MG63 (cell line): ENCODE measurements around the gene ATAD3A. TPM values are rescaled to one million over a fixed set of nuclear protein-coding genes. Genes with fewer than 3 reads are reported as not detected.
"Not testable (repeated sequence)": the region's sequence is repeated elsewhere in the genome, so short reads cannot be mapped to it uniquely, and the experiment has no call there.

Experiments used
- DNase-seq: peaks from one replicate; pipeline ENCODE4 v3.0.0-alpha.2; 2020
- H3K27me3 ChIP-seq: fragments of 250-450 bp; sonication (Bioruptor Pico); 2 replicates; pipeline ENCODE4 v1.5.1; 2020; ENCODE audit warnings: mild to moderate bottlenecking, moderate library complexity
- H3K36me3 ChIP-seq: fragments of 250-450 bp; sonication (Bioruptor Pico); 2 replicates; pipeline ENCODE4 v1.5.1; 2020; ENCODE audit warnings: mild to moderate bottlenecking, moderate library complexity
- H3K4me3 ChIP-seq: fragments of 250-450 bp; sonication (Bioruptor Pico); 2 replicates; pipeline ENCODE4 v1.5.1; 2020; ENCODE audit warnings: mild to moderate bottlenecking, moderate library complexity
- H3K9me3 ChIP-seq: fragments of 250-450 bp; sonication (Bioruptor Pico); 2 replicates; pipeline ENCODE4 v1.5.1; 2020; ENCODE audit warnings: mild to moderate bottlenecking, moderate library complexity
- total RNA-seq: library from RNA; depleted of rRNA; stranded (reverse); fragments of >200 nt; shearing (Covaris generic); gene quantifications from 2 replicates; pipeline ENCODE4 v1.2.3, GENCODE V29; 2014; ENCODE audit warnings: low replicate concordance

The ATAD3A gene
- total RNA-seq, 1 experiment from 2014 or later, result 74.6 TPM

DNA sequence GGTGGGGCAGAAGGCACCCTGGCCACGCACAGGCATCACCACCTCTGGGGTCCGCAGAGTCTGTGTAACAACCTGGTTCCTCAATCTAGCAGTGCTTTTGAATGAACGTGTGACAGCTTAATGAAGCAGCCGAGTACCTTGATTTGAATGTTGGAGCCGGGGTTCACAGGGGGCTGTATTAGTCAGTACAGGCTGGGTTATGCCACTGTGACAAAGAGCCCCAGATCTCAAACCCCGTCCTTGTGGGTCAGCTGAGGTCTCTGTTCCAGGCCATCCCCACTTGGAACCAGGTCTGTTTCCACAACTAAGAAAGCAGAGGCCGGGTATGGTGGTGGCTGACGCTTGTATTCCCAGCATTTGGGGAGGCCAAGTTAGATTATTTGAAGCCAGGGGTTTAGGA lies 18.0 kb downstream of the ATAD3A start:
- H3K9me3 ChIP-seq, result peaks cover 4% of the 10 kb centered on the region; the same call in 1 of the 2 replicates
- no peak overlapping the region for H3K4me3 ChIP-seq
- H3K36me3 ChIP-seq, result peaks cover 50% of the 10 kb centered on the region
- no peak for DNase-seq
- H3K27me3 ChIP-seq, result no peaks in the 10 kb centered on the region

DNA sequence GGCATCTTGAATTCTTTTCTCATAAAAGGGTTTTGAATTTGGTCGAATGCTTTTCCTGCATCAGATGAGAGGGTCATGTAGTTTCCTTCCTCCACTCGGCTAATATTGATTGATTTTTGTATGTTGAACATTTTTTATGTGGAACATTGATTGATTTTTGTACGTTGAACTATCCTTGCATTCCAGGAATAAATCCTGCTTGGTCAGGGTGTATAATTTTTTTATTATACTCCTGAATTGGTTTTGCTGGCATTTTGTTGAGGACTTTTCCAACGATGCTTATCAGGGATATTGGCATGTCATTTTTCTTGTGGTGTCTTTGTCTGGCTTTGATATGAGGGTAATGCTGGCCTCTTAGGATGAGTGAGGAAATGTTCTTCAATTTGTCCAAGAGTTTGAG lies 20.0 kb downstream of the ATAD3A start:
- no peaks in the 10 kb centered on the region for H3K27me3 ChIP-seq
- peaks cover 4% of the 10 kb centered on the region; the same call in 1 of the 2 replicates for H3K9me3 ChIP-seq
- H3K4me3 ChIP-seq, result no peak overlapping the region
- peaks cover 43% of the 10 kb centered on the region for H3K36me3 ChIP-seq
- no peak for DNase-seq

DNA sequence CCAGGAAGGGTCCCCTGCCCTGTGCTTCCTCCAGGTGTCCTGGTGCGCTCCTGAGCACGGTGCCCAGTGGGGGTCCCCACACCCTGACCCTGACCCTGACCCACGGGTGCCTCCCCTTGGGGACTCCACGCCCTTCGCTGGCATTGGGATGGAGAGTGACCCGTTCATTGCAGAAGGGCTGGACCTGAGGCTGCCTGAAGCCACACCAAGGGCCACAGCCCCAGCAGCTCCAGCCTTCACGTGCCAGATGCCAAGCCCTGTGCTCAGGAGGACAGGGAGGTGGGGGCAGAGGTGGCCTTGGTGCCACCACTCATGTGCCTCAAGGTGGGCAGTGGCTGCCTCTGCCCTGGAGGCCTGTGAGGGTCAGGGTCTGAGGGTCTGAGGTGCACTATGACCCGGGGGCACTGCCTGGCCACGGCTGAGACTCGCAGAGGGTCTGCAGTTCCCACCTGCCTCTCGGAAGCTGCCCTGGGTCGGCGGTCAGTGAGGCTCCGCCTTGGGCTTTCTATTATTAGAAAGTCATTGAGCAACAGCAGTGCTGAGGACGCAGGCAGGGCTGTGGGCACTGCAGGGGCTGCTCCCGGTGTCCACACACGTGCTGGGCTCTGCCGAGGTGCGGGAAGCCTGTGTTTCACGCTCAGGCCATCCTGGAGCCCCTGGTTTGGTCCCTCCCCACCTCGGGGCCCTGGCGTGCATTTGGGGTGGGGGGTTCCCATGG lies 21.4 kb downstream of the ATAD3A start:
- not testable (repeated sequence) for DNase-seq, H3K9me3 ChIP-seq, H3K27me3 ChIP-seq, H3K4me3 ChIP-seq
- H3K36me3 ChIP-seq, result peaks cover 40% of the 10 kb centered on the region

GRCh38 chr1:1533894-1534291 lies 21.9 kb downstream of the ATAD3A start:
- H3K4me3 ChIP-seq, H3K27me3 ChIP-seq, H3K9me3 ChIP-seq, DNase-seq: not testable (repeated sequence)
- H3K36me3 ChIP-seq, result peaks cover 34% of the 10 kb centered on the region

- H3K9me3 ChIP-seq, result peaks cover 4% of the 10 kb centered on the region; the same call in 1 of the 2 replicates
- DNase-seq, result no peak
These were observed 22.6 kb downstream of the ATAD3A start for GRCh38 chr1:1534401-1535154.

DNA sequence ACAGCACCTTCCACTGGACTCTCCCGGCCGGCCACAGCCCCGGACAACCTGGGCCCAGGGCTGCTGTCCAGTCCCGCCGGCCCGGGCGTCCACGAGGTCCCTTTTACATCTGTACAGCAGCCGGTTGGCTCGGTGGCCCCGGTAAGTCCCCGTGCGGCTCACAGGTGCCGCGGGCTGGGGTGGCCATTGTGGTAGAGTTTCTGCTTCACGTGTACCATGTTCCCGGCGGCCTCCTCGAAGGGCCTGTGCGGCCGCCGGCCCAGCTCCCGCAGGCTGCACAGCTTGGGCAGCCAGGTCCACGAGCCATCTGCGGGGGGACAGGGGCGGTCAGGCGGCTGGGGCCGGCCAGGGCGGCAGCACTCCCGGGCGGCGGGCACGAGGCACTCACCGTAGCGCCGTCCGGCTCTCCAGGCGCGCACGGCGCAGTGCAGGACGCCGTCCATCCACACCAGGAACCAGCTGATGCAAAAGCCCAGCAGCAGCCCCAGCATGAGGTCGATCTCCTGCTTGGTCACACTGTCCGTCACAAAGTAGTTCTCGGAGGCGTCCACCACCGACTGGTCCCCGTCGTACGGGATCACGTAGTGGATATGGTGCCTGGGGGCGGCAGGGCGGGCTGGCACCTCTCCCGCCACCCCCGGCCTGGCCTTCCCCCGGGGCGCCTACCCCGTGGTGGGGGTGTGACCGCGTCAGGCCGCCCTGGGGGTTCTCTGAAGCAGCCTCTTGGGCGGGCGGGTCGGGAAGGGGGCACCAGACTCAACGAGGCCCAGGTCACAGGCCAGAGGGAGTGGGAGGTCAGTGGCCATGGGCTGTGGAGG lies 23.4 kb downstream of the ATAD3A start:
- H3K27me3 ChIP-seq, result no peaks in the 10 kb centered on the region
- H3K4me3 ChIP-seq, result no peak overlapping the region
- H3K36me3 ChIP-seq, result peaks cover 21% of the 10 kb centered on the region
- peaks cover 4% of the 10 kb centered on the region; the same call in 1 of the 2 replicates for H3K9me3 ChIP-seq
- DNase-seq, result no peak

More at GRCh38 chr1:1534401-1535154, 22.6 kb downstream of the ATAD3A start:
- no peak overlapping the region for H3K4me3 ChIP-seq
- H3K27me3 ChIP-seq, result no peaks in the 10 kb centered on the region
- peaks cover 30% of the 10 kb centered on the region for H3K36me3 ChIP-seq

DNA sequence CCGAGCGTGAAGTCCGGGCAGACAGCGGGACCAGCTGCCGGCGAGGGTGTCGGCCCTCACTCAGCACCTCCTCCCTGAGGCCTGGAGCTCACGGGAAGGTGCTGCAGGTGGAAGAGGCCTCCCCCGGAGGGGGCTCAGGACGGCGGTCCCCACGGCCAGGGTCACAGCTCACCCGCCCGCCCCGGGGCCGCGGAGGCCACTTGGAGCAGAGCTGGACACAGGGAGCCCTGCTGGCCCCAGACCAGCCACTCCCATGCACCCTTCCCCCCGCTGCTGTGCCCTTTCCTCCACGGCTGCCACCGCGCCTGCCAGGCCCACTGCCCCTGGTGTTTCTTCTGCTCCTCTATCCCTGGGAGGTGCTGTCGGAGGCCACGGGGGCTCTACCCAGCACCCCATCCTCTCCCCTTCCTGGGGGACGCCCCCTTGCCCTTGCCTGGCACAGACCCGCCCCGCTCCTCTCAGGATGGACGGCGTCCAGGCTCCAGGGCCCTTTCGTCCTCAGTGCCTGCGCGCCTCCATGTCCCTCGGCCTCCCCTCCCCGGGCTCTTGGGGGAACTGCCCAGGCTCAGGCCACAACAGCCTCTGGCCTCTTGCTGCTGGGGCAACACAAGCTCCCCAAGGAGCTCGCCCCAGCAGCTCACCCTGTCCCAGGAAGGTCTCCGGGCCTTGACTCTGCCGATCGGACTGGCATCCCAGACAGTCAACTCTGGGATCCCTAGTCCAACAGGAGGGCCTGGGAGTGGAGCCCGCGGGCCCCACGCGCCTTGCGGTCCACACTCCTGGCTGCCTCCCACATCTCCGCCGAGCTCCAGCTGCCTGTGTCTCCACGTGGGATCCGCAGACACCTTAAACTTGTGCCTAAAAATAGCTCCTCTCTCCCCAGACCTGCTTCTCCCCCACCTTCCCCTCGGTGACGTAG lies 24.3 kb downstream of the ATAD3A start:
- Histone ChIP-seq H3K4me3 (no peak overlapping the region), H3K36me3 (peaks cover 20% of the 10 kb centered on the region), H3K9me3 (peaks cover 4% of the 10 kb centered on the region; the same call in 1 of the 2 replicates), H3K27me3 (no peaks in the 10 kb centered on the region)
- no peak for DNase-seq

DNA sequence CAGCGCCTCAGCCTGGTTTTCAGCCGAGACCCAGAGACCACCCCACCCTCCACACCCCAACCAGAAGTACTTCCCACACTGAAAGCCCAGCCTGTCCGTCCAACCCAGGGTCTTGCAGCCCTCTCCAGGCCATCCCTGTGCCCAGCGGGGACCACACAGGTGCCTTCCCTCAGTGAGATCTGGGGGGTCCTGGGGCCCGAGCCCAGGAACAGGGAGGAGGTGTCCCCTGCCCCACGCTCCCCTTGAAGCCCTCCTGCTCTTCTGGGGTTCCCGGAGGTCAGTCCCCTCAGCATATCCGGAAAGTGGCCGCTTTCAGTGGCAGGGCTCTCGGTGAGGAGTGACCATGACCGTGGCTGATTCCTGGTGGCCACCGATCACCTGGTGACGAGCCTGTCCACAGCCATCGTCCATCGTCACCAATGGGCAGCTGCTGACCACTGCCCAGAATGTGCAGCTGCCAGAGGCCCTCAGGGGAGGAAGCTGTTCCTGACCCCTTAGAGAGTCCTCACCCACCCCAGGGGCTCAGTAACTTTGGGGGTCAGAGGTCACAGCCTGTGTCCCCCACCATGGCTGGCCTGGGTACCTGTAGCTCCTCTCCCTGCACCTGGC lies 25.1 kb downstream of the ATAD3A start:
- Histone ChIP-seq H3K9me3 (no peaks in the 10 kb centered on the region), H3K27me3 (no peaks in the 10 kb centered on the region), H3K36me3 (peaks cover 19% of the 10 kb centered on the region), H3K4me3 (no peak overlapping the region)
- no peak for DNase-seq

- H3K36me3 ChIP-seq, result peaks cover 18% of the 10 kb centered on the region
- no peaks in the 10 kb centered on the region for H3K27me3 ChIP-seq
- no peak for DNase-seq
- no peaks in the 10 kb centered on the region for H3K9me3 ChIP-seq
- H3K4me3 ChIP-seq, result no peak overlapping the region
These were observed 25.8 kb downstream of the ATAD3A start for GRCh38 chr1:1537626-1538250.

- no peak for DNase-seq
- H3K9me3 ChIP-seq, result no peaks in the 10 kb centered on the region
- H3K4me3 ChIP-seq, result no peak overlapping the region
- H3K36me3 ChIP-seq, result peaks cover 22% of the 10 kb centered on the region
- no peaks in the 10 kb centered on the region for H3K27me3 ChIP-seq
These were observed 26.4 kb downstream of the ATAD3A start for GRCh38 chr1:1538334-1538733.

GRCh38 chr1:1538989-1539309 lies 27.0 kb downstream of the ATAD3A start:
- Histone ChIP-seq H3K9me3 (no peaks in the 10 kb centered on the region), H3K27me3 (no peaks in the 10 kb centered on the region), H3K36me3 (peaks cover 25% of the 10 kb centered on the region), H3K4me3 (no peak overlapping the region)
- DNase-seq, result no peak

DNA sequence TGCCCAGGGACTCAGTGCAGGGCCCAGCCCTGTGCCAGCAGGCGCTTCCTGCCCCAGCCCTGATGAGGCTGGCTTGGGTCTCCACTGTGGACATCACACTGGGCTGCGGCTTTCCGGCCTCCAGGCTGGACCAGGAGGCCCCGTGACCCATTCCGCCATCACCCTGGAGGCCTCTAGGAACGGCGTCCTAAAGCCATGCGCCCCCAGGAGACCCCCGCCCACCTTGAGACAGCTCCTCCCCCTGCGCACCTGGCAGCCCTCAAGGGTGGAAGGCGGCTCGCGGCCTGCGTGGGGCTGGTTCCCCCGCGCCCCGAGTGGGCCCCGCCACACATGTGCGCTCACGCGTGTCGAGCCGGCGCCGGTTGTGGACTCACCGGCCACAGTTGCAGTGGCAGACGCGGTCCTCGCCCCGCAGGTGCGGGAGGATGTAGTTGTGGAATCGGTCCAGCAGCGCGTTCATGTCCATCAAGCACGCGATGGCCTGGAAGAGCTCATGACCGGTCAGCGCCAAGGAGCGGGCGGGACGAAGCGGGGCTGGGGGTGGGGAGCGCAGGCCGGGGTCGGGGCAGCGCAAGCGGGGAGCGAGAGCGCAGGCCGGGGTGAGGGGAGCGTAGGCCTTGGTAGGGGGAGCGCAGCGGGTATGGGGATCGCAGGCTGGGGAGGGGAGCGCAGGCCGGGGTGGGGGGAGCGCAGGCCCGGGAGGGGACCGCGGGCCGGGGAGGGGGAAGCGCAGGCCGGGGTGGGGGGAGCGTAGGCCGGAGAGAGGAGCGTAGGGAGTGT lies 27.5 kb downstream of the ATAD3A start:
- DNase-seq, result no peak
- H3K36me3 ChIP-seq, result peaks cover 31% of the 10 kb centered on the region
- H3K27me3 ChIP-seq, result no peaks in the 10 kb centered on the region
- no peaks in the 10 kb centered on the region for H3K9me3 ChIP-seq
- no peak overlapping the region for H3K4me3 ChIP-seq

GRCh38 chr1:1540090-1540817 lies 28.3 kb downstream of the ATAD3A start, which contains the start of gene TMEM240:
TSS of gene TMEM240 (minus strand) at chr1:1540624. CDS start at chr1:1540346, 278 bp downstream.
- no peak within 1 kb of the TSS for H3K4me3 ChIP-seq
- H3K36me3 ChIP-seq, result peaks cover 33% of the 10 kb centered on the region
- no peaks in the 10 kb centered on the region for H3K9me3 ChIP-seq
- DNase-seq, result no peak
- H3K27me3 ChIP-seq, result no peaks in the 10 kb centered on the region
